Right lobe of liver (tissue), 6 donors: Measurements from ENCODE around the gene ZNF771. TPM values are rescaled to one million over a fixed set of nuclear protein-coding genes. Genes with fewer than 3 reads are reported as not detected.

ENCODE experiments used
- ATAC-seq, 4 donors: fragments of 200-7000 bp; cut with Tn5 transposase; one replicate each; pipeline ENCODE4 v1.9.1; 2020; ENCODE audit warnings: mild to moderate bottlenecking in 4 of 4, moderate library complexity in 4 of 4
- DNase-seq, 3 donors: peaks; one replicate each; pipeline ENCODE4 v3.0.0-alpha.2; 2020
- H3K27ac ChIP-seq, 3 donors: fragments of 200-600 bp; one replicate each; pipeline ENCODE4 v1.8.0; 2022
- H3K27me3 ChIP-seq, 2 donors: fragments of 200-600 bp; one replicate each; pipeline ENCODE4 v1.8.0; 2022
- H3K36me3 ChIP-seq, 4 donors: fragments of 200-600 bp; sonication (generic) in 1 of 4; one replicate each; pipeline versions ENCODE4 v1.5.1 to v1.8.0; 2017 to 2022; ENCODE audit warnings: control low read depth in 1 of 4
- H3K4me1 ChIP-seq, 4 donors: fragments of 200-600 bp; sonication (generic) in 1 of 4; one replicate each; pipeline versions ENCODE4 v1.5.1 to v1.8.0; 2017 to 2022; ENCODE audit warnings: control low read depth in 1 of 4
- H3K4me3 ChIP-seq, 3 donors: fragments of 200-600 bp; one replicate each; pipeline ENCODE4 v1.8.0; 2022
- H3K9me3 ChIP-seq, 4 donors: fragments of 200-600 bp; sonication (generic) in 1 of 4; one replicate each; pipeline versions ENCODE4 v1.5.1 to v1.8.0; 2017 to 2022; ENCODE audit warnings: control low read depth in 1 of 4
- POLR2A ChIP-seq: fragments of 450-650 bp; IDR thresholded peaks from one replicate; pipeline ENCODE4 v1.6.1; 2017; ENCODE audit warnings: antibody characterized with exemption, mild to moderate bottlenecking
- WGBS: methylation state at CpG from one replicate; pipeline ENCODE4 v1.1.6; 2018; ENCODE audit warnings: low coverage, low lambda C conversion rate; ENCODE audit not compliant: insufficient coverage; ENCODE audit errors: missing lambda C conversion rate; 5-methylcytosine and 5-hydroxymethylcytosine counted together
- intact Hi-C, 2 donors: fragments of 100-400 bp; cut with DNase I; formaldehyde crosslinking; loops; one replicate each; pipeline versions ENCODE4 v1.11.2 to v1.14.1; 2022
- total RNA-seq, 6 experiments: library from RNA; depleted of rRNA in 2 of 6; stranded (reverse); fragments of >200 nt in 2 of 6; fragmentation: NEBNext Ultra II Directional in 3 of 6; extraction: Animal tissue kit (Norgen Biotek cat#: 25700) in 3 of 6; gene quantifications; one replicate each; pipeline versions ENCODE4 v1.1.0 to v1.2.4, GENCODE V29; 2016 to 2023
- TF ChIP-seq, protein P1 (sequence below), 4 donors: fragments of 200-600 bp in 3 of 4; fragments of 450-650 bp in 1 of 4; IDR thresholded peaks; one replicate each; pipeline versions ENCODE4 v1.5.1 to v1.8.0; 2016 to 2022; ENCODE audit warnings: antibody characterized with exemption in 4 of 4, mild to moderate bottlenecking in 2 of 4
- donor health status: DM: no; HTN: yes; CAD: no.
- donor health status: DM: no; HTN: no; CAD: no.
- donor health status: DM: no; HTN: no; CAD: no.
- donor health status: DM: no; HTN: yes; CAD: no.
- donor health status: DM: no; HTN: yes; CAD: no.

ZNF771 gene
- total RNA-seq, 6 experiments from 2014 or later = 3.9 to 11.3 (median 9.6) TPM

DNA sequence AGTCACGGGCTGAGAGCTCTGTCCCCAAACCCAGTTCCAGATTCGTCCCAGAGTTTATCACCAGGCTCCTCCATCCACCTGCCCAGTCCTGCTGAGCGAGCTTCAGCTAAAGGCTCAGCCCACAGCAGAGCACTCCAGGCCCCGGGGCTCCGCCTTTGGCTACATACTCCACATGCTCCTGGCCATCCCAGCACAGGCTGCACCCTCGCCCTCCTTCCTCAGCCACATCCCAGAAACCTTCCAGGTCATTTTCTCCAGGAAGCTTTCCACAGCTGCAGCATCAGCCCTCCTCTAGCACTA lies 47.6 kb upstream of the ZNF771 start:
- DNase-seq = no peak
- Histone ChIP-seq H3K27ac (no peak overlapping the region), H3K4me3 (no peak overlapping the region), H3K27me3 (no peaks in the 10 kb centered on the region), H3K4me1 (peaks cover 0 to 20% (median 6%) of the 10 kb centered on the region in 4 donors), H3K36me3 (peaks cover 0 to 32% (median 8%) of the 10 kb centered on the region in 4 donors), H3K9me3 (no peaks in the 10 kb centered on the region)
- TF ChIP-seq, protein P1, sequence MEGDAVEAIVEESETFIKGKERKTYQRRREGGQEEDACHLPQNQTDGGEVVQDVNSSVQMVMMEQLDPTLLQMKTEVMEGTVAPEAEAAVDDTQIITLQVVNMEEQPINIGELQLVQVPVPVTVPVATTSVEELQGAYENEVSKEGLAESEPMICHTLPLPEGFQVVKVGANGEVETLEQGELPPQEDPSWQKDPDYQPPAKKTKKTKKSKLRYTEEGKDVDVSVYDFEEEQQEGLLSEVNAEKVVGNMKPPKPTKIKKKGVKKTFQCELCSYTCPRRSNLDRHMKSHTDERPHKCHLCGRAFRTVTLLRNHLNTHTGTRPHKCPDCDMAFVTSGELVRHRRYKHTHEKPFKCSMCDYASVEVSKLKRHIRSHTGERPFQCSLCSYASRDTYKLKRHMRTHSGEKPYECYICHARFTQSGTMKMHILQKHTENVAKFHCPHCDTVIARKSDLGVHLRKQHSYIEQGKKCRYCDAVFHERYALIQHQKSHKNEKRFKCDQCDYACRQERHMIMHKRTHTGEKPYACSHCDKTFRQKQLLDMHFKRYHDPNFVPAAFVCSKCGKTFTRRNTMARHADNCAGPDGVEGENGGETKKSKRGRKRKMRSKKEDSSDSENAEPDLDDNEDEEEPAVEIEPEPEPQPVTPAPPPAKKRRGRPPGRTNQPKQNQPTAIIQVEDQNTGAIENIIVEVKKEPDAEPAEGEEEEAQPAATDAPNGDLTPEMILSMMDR (IDR thresholded peaks at IDR 0.05) = no peak
- TF ChIP-seq POLR2A = no peak
- no peak for ATAC-seq
- intact Hi-C loops = no loop called here
- 100% methylated on average over 3 of the region's 6 CpGs for WGBS

GRCh38 chr16:30361180-30361579 lies 46.2 kb upstream of the ZNF771 start:
- intact Hi-C loops = no loop called here
- Histone ChIP-seq H3K4me3 (no peak overlapping the region), H3K27me3 (no peaks in the 10 kb centered on the region), H3K4me1 (peaks cover 0 to 15% (median 2%) of the 10 kb centered on the region in 4 donors), H3K9me3 (no peaks in the 10 kb centered on the region), H3K27ac (no peak overlapping the region), H3K36me3 (peaks cover 0 to 44% (median 14%) of the 10 kb centered on the region in 4 donors)
- 87% methylated on average over 7 of the region's 7 CpGs for WGBS
- no peak for DNase-seq
- no peak for ATAC-seq
- TF ChIP-seq POLR2A = no peak
- TF ChIP-seq, protein P1 (IDR thresholded peaks at IDR 0.05) = no peak

DNA sequence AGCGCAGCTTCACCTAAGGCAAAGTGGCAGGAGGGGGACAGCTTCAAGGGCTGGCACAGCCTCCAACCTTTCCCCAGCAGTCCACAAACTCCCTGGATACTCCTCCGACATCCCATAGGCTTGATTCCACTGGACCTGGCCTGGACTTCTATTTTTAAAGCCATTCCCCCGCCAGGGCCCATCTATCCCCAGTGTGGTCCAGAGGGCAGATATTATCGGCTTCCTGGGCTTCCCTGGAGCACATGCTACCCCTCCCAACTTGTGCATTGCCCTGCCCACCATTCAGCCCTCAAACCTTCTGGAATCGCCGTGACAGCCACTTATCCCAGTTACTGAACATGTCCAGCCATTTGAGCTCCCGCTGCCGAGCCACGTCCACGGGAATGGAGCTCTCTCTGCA lies 42.2 kb upstream of the ZNF771 start:
- TF ChIP-seq, protein P1 (IDR thresholded peaks at IDR 0.05) = no peak
- TF ChIP-seq POLR2A = no peak
- DNase-seq = no peak
- Histone ChIP-seq H3K4me3 (no peak overlapping the region), H3K27me3 (no peaks in the 10 kb centered on the region), H3K4me1 (peaks cover 0 to 25% (median 7%) of the 10 kb centered on the region in 4 donors), H3K27ac (no peak overlapping the region), H3K36me3 (peaks cover 0 to 29% (median 8%) of the 10 kb centered on the region in 4 donors), H3K9me3 (no peaks in the 10 kb centered on the region)
- no peak for ATAC-seq
- intact Hi-C loops = no loop called here
- 74% methylated on average over 3 of the region's 10 CpGs for WGBS

- intact Hi-C loops = no loop called here
- peaks cover 0 to 29% (median 7%) of the 10 kb centered on the region in 4 donors for H3K4me1 ChIP-seq
- DNase-seq (no peak), ATAC-seq (no peak)
- no peaks in the 10 kb centered on the region for H3K27me3 ChIP-seq
- peaks cover 0 to 29% (median 8%) of the 10 kb centered on the region in 4 donors for H3K36me3 ChIP-seq
- no peak overlapping the region for H3K4me3 ChIP-seq
- TF ChIP-seq, protein P1 (IDR thresholded peaks at IDR 0.05) = no peak
- no peak for TF ChIP-seq POLR2A
- H3K9me3 ChIP-seq = no peaks in the 10 kb centered on the region
- WGBS = 89% methylated on average over 4 of the region's 4 CpGs
- no peak overlapping the region for H3K27ac ChIP-seq
Measured at GRCh38 chr16:30366511-30366910, 40.9 kb upstream of the ZNF771 start.
